Renal pelvis (tissue), 4 donors: ENCODE results near the gene SCARF1. TPM values are rescaled to one million over a fixed set of nuclear protein-coding genes. Genes with fewer than 3 reads are reported as not detected.

ENCODE experiments used
- DNase-seq: peaks from one replicate; pipeline ENCODE4 v3.0.0-alpha.2; 2013
- polyA plus RNA-seq, 3 donors: library from polyadenylated mRNA; unstranded; fragments of 120-200 nt; gene quantifications; one replicate each; pipeline ENCODE4 v1.2.1, GENCODE V29; 2013; ENCODE audit not compliant: insufficient read length in 3 of 3

SCARF1 gene
- polyA plus RNA-seq, 3 donors: 7.3 to 9.9 (median 7.8) TPM

GRCh38 chr17:1604831-1605528 lies 40.6 kb downstream of the SCARF1 start:
- no peak for DNase-seq

GRCh38 chr17:1601571-1601970 lies 44.0 kb downstream of the SCARF1 start:
- no peak for DNase-seq

GRCh38 chr17:1598399-1599095 lies 47.0 kb downstream of the SCARF1 start:
- DNase-seq: no peak

GRCh38 chr17:1597861-1598342 lies 47.6 kb downstream of the SCARF1 start:
- DNase-seq: no peak

- no peak for DNase-seq
Measured at GRCh38 chr17:1593630-1593931, 52.0 kb downstream of the SCARF1 start.

- DNase-seq: no peak
Measured at GRCh38 chr17:1592751-1593629, 52.5 kb downstream of the SCARF1 start.

GRCh38 chr17:1591474-1592090 lies 54.0 kb downstream of the SCARF1 start:
- DNase-seq: no peak

GRCh38 chr17:1590747-1591473 lies 54.6 kb downstream of the SCARF1 start:
- no peak for DNase-seq

- DNase-seq: no peak
Measured at GRCh38 chr17:1590029-1590746, 55.3 kb downstream of the SCARF1 start.

GRCh38 chr17:1588821-1589585 lies 56.5 kb downstream of the SCARF1 start:
- no peak for DNase-seq

- DNase-seq: no peak
Measured at GRCh38 chr17:1584167-1584566, 61.4 kb downstream of the SCARF1 start.

Other genes with a start within 250 kb of the SCARF1 start
- 1,000 to 10,000 TPM in 2 of 3 donors, 100 to 1,000 TPM in 1; 933 to 1,079 (median 1,049) TPM for gene YWHAE, start 245.5 kb downstream of the SCARF1 start, polyA plus RNA-seq
- 10 to 100 TPM; 51.2 to 56.7 (median 53.3) TPM for gene CRK, start 189.5 kb downstream of the SCARF1 start, polyA plus RNA-seq
- gene MYO1C, start 153.0 kb downstream of the SCARF1 start, polyA plus RNA-seq: 10 to 100 TPM; 67.4 to 82.2 (median 71.6) TPM
- gene INPP5K, start 129.1 kb downstream of the SCARF1 start, polyA plus RNA-seq: 10 to 100 TPM; 19.2 to 27.7 (median 25.6) TPM
- gene PITPNA, start 82.9 kb downstream of the SCARF1 start, polyA plus RNA-seq: 10 to 100 TPM; 74.5 to 79.4 (median 78.0) TPM
- 10 to 100 TPM; 29.6 to 41.4 (median 29.9) TPM for gene SLC43A2, start 16.9 kb downstream of the SCARF1 start, polyA plus RNA-seq
- gene RILP, start 4.1 kb upstream of the SCARF1 start, polyA plus RNA-seq: 1 to 10 TPM; 4.2 to 4.3 (median 4.3) TPM
- gene PRPF8, start 39.1 kb upstream of the SCARF1 start, polyA plus RNA-seq: 100 to 1,000 TPM; 307 to 367 (median 333) TPM
- gene TLCD2, start 64.6 kb upstream of the SCARF1 start, polyA plus RNA-seq: 1 to 10 TPM; 5.8 to 7.1 (median 5.8) TPM
- 10 to 100 TPM; 21.4 to 22.7 (median 22.1) TPM for gene WDR81, start 79.0 kb upstream of the SCARF1 start, polyA plus RNA-seq
- 100 to 1,000 TPM; 108 to 124 (median 109) TPM for gene SERPINF2, start 97.1 kb upstream of the SCARF1 start, polyA plus RNA-seq
- gene SERPINF1, start 116.3 kb upstream of the SCARF1 start, polyA plus RNA-seq: 100 to 1,000 TPM; 160 to 244 (median 244) TPM
- 10 to 100 TPM; 11.2 to 20.8 (median 20.7) TPM for gene SMYD4, start 184.2 kb upstream of the SCARF1 start, polyA plus RNA-seq
- 100 to 1,000 TPM; 113 to 120 (median 119) TPM for gene RPA1, start 184.3 kb upstream of the SCARF1 start, polyA plus RNA-seq